Thoracic aorta (tissue), 2 donors: ENCODE data around the gene SLCO2A1. TPM values are rescaled to one million over a fixed set of nuclear protein-coding genes. Genes with fewer than 3 reads are reported as not detected.

Experiments
- ATAC-seq: fragments of 150-250 bp; one replicate; pipeline ENCODE4 v1.8.0; 2017; ENCODE audit warnings: low read depth; ENCODE audit not compliant: insufficient number of reproducible peaks, low FRiP score
- DNase-seq: peaks from one replicate; pipeline ENCODE4 v3.0.0-alpha.2; 2020; ENCODE audit warnings: low spot score
- H3K27ac ChIP-seq, 2 donors: fragments of 200-600 bp; sonication (generic); 1 replicate in 1 of 2; 2 replicates in 1 of 2; pipeline ENCODE4 v1.5.1; 2016; ENCODE audit warnings: mild to moderate bottlenecking in 2 of 2, moderate library complexity in 2 of 2
- H3K27me3 ChIP-seq: fragments of 200-600 bp; sonication (generic); replicated peaks from 2 replicates; pipeline ENCODE4 v1.6.0; 2016; ENCODE audit warnings: mild to moderate bottlenecking; ENCODE audit not compliant: insufficient read depth
- H3K36me3 ChIP-seq: fragments of 200-600 bp; sonication (generic); one replicate; pipeline ENCODE4 v1.5.1; 2016
- H3K4me1 ChIP-seq, 2 donors: fragments of 200-600 bp; sonication (generic); 1 replicate in 1 of 2; 2 replicates in 1 of 2; pipeline versions ENCODE4 v1.5.1 to v1.6.0; 2016; ENCODE audit warnings: low read depth in 2 of 2, mild to moderate bottlenecking in 1 of 2; ENCODE audit not compliant: control insufficient read depth in 1 of 2
- H3K4me3 ChIP-seq: fragments of 200-600 bp; sonication (generic); 2 replicates; pipeline ENCODE4 v1.5.1; 2016; ENCODE audit warnings: mild to moderate bottlenecking
- H3K9me3 ChIP-seq: fragments of 200-600 bp; sonication (generic); 2 replicates; pipeline ENCODE4 v1.5.1; 2016
- CTCF ChIP-seq: fragments of 200-600 bp; sonication (generic); IDR thresholded peaks from one replicate; pipeline ENCODE4 v1.5.1; 2019; ENCODE audit warnings: antibody characterized with exemption
- total RNA-seq, 2 donors: library from RNA; depleted of rRNA; stranded (reverse); fragments of >200 nt; gene quantifications; one replicate each; pipeline versions ENCODE4 v1.1.0 to v1.2.3, GENCODE V29; 2016

Gene SLCO2A1
- total RNA-seq, 2 donors from 2014 or later: 7.9 to 115 TPM

- TF ChIP-seq CTCF: no peak
- Histone ChIP-seq H3K4me3 (no peak overlapping the region), H3K27me3 (no peaks in the 10 kb centered on the region), H3K4me1 (no peaks in the 10 kb centered on the region), H3K27ac (no peak overlapping the region), H3K36me3 (no peaks in the 10 kb centered on the region), H3K9me3 (no peaks in the 10 kb centered on the region)
- DNase-seq (no peak), ATAC-seq (no peak)
Observed at GRCh38 chr3:133881939-133882825, 147.5 kb downstream of the SLCO2A1 start.

DNA sequence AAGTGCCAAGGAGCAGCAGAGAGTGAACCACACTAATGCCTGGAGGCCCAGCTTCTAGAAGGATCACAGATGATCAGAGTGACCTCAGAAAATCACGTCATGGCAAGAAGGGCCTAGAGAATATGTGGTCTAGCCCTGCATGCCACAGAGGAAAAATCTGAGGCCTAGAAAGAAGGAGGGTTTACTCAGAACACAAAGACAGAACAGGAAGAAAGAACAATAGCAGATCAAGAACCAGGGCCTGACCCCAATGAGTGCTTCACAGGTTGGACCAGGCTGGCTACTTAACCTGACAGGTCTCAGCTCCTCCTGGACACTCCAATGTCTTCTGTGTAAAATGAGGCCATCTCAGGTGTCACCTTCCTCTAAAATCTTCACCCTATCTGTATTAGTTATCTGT, 148.2 kb downstream of the SLCO2A1 start:
- no peaks in the 10 kb centered on the region for H3K27me3 ChIP-seq
- no peak overlapping the region for H3K4me3 ChIP-seq
- no peak for DNase-seq
- TF ChIP-seq CTCF: no peak
- H3K36me3 ChIP-seq: no peaks in the 10 kb centered on the region
- H3K27ac ChIP-seq: no peak overlapping the region
- H3K9me3 ChIP-seq: no peaks in the 10 kb centered on the region
- no peaks in the 10 kb centered on the region for H3K4me1 ChIP-seq
- no peak for ATAC-seq

- H3K9me3 ChIP-seq: no peaks in the 10 kb centered on the region
- H3K4me3 ChIP-seq: no peak overlapping the region
- no peaks in the 10 kb centered on the region for H3K36me3 ChIP-seq
- ATAC-seq (no peak), DNase-seq (no peak)
- H3K27me3 ChIP-seq: no peaks in the 10 kb centered on the region
- TF ChIP-seq CTCF: no peak
- no peaks in the 10 kb centered on the region for H3K4me1 ChIP-seq
- H3K27ac ChIP-seq: no peak overlapping the region
Observed at GRCh38 chr3:133880886-133881455, 148.8 kb downstream of the SLCO2A1 start.

GRCh38 chr3:133880287-133880686, 149.4 kb downstream of the SLCO2A1 start:
- TF ChIP-seq CTCF: no peak
- H3K4me1 ChIP-seq: no peaks in the 10 kb centered on the region
- no peak overlapping the region for H3K4me3 ChIP-seq
- H3K27me3 ChIP-seq: no peaks in the 10 kb centered on the region
- ATAC-seq (no peak), DNase-seq (no peak)
- no peaks in the 10 kb centered on the region for H3K36me3 ChIP-seq
- no peak overlapping the region for H3K27ac ChIP-seq
- no peaks in the 10 kb centered on the region for H3K9me3 ChIP-seq

GRCh38 chr3:133878518-133878917, 151.2 kb downstream of the SLCO2A1 start:
- Histone ChIP-seq H3K9me3 (no peaks in the 10 kb centered on the region), H3K27ac (no peak overlapping the region), H3K4me3 (no peak overlapping the region), H3K4me1 (no peaks in the 10 kb centered on the region), H3K36me3 (no peaks in the 10 kb centered on the region), H3K27me3 (no peaks in the 10 kb centered on the region)
- no peak for TF ChIP-seq CTCF
- DNase-seq (no peak), ATAC-seq (no peak)

Other genes with a start within 250 kb of the SLCO2A1 start
- 10 to 100 TPM; 32.8 to 37.7 TPM for gene SRPRB, start 224.1 kb downstream of the SLCO2A1 start, total RNA-seq
- gene RAB6B, start 134.0 kb downstream of the SLCO2A1 start, total RNA-seq: 1 to 10 TPM in 1 of 2 donors, under 1 TPM in 1; 0.27 to 4.0 TPM
- gene RYK, start 220.9 kb upstream of the SLCO2A1 start, total RNA-seq: 10 to 100 TPM; 50.9 to 74.1 TPM